GOT3 (cell line): ENCODE results near the gene FBXL7.

ENCODE experiments used
- DNase-seq: peaks from one replicate; lab custom pipeline; 2025; ENCODE audit warnings: mixed read lengths; lab: John Stamatoyannopoulos, UW

Gene FBXL7

GRCh38 chr5:15499528-15500324 lies at the start of gene FBXL7:
Gene FBXL7, plus strand, starts transcription at chr5:15500180.
- DNase-seq: peak; percentile 63

DNA sequence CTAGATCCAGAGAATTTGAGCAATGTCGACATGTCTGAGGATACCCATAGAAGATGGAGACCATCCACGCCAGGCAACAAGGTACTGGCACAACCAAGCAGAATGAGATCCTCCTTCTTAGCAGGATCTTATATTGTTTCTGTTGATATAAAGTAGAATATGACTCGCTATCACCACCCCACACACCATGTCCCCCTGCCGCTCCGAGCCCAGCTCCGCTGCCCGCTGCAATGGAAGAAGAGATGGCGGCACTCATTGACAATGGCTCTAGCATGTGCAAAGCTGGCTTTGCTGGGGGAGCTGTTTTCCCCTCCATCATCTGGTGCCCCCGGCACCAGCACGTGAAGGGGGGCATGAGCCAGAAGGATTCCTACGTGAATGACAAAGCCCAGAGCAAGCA lies 49.5 kb upstream of the FBXL7 start:
- no peak for DNase-seq

- DNase-seq: no peak
Measured at GRCh38 chr5:15450949-15451348, 49.0 kb upstream of the FBXL7 start.

GRCh38 chr5:15452030-15452429 lies 48.0 kb upstream of the FBXL7 start:
- DNase-seq: no peak

GRCh38 chr5:15452781-15453180 lies 47.2 kb upstream of the FBXL7 start:
- no peak for DNase-seq

- no peak for DNase-seq
Measured at GRCh38 chr5:15459200-15459599, 40.8 kb upstream of the FBXL7 start.

- no peak for DNase-seq
Measured at GRCh38 chr5:15463231-15463980, 36.6 kb upstream of the FBXL7 start.

- DNase-seq: no peak
Measured at GRCh38 chr5:15472116-15472515, 27.9 kb upstream of the FBXL7 start.

GRCh38 chr5:15474143-15474719 lies 25.7 kb upstream of the FBXL7 start:
- no peak for DNase-seq

DNA sequence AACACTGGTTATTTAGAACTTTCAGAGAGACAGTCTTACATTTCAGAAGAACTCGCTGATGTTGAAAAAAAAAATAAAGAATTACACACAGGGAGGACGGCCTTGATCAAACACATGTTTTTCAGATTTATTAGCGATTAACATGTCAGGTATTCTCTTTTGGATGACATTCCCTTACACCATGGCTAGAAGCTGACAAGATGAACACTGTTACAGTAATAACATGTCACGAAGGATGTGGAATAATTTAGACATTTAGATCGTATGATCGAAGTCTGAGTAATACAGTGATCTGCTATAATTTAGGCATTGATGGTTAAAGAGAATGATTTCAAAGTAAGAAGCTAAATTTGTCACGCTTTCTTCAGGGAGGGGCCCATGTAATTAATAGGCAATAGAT lies 24.6 kb upstream of the FBXL7 start:
- no peak for DNase-seq

DNA sequence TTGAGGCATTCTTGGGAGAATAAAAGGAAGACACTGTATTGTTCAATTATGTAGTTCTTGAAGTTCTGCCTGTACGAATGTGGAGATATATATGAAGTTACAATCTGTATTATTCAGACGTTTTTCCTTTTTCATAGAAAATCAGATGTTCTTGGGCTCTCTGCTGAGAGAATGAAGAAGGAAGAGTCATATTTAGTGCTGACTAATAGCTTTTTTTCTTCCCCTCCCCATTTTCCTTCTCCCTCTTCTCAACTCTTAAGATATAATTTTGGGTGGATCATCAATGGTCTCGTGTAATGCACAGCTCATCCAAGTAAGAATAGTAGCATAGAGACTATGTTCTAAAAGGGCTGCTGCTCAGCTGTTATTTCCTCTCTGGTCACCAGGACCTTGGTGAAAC lies 23.0 kb upstream of the FBXL7 start:
- DNase-seq: no peak

DNA sequence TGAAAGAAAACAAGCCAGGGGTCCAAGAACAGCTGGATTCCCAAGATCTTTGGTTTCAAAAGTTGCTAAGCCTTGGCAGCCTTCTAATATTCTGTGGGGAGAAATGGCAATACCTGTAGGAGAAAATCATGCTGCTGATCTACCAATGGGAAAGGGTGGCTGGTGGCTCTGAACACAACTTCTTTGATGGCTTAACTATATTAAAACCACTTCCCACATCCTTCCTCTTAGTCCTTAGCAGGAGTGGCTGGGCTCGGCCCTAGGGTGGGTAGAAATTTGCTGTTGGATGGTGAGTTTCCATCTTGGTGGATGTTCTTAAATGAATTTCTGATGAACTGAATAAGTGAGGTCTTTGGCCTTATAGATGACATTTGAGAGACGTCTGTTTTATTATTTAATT lies 19.5 kb upstream of the FBXL7 start:
- DNase-seq: no peak

- DNase-seq: no peak
Measured at GRCh38 chr5:15483351-15484097, 16.5 kb upstream of the FBXL7 start.

GRCh38 chr5:15487228-15487627 lies 12.8 kb upstream of the FBXL7 start:
- DNase-seq: no peak

- no peak for DNase-seq
Measured at GRCh38 chr5:15489571-15490235, 10.3 kb upstream of the FBXL7 start.

DNA sequence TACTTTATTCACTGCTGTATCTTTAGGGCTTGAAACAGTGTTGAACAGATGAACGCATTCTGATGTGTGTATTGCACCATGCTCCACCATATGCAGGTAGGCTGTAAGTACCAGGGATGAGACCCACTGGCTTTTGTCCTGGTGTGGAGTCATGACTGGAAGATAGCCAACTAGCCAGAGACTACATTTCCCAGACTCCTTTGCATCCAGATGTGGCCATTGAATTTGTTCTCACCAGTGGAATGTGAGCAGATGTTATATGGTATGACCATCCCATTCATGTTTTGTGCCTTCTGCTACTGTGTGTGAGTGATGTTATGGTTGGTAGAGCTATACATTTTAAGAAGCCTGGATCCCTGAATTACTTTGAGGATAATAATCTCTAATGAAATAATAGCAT lies 7.4 kb upstream of the FBXL7 start:
- no peak for DNase-seq

DNA sequence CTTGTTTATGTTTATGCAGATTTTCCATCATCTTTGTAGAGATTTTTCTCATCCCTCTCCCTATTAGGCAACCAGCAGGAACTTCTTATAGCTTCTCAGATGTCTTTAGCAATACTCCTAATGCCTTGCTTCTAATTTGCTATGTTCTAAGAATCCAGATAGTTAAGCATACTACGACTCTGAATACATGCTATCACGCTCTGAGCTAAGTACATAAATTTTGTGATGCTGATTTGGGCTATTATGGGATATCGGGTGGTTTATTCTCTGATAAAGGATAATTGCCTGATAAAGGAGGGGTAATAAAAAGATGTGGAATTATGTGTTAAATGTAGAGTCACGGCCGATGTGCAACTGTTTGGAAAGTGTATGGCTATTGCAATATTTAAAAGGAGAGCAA lies 6.5 kb upstream of the FBXL7 start:
- DNase-seq: no peak

DNA sequence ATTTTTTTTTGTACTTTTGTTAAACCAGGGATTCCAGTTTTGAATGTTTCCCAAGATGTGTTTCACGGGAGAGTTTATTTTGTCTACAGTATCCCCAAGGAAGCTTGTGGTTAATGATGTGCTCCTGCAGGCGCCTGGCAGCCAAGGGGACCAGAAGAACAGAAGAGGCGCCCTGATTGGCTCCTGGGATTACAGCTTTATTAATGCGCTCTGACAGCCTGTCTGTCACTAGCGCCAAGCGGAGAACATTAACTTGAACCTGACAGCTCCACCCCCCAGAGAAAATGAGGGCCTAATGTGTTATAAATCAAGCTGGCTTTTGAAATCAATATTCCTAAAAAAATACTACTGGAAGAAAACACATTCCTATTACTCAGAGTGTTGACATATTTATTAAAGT lies 5.0 kb upstream of the FBXL7 start:
- DNase-seq: no peak

DNA sequence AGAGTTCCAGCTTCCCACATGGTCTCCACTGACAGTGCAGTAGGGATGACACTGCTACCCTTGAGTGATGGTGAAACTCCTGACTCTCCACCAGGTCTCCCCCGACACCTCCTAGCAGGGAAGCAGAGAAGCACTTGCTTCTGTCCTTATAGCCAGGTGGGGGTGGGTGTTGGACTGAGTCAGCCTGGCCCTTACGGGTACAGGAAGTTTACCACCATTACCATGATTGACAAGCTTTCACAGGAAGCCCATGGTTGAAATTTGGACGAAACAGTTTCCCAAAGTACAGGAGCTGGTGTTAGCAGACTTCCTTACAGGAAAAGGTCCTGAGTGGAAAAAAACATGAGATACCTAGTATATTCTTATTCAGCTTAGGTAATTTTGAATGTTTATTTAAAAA lies 3.1 kb upstream of the FBXL7 start:
- no peak for DNase-seq

GRCh38 chr5:15500325-15501001 lies 483 bp downstream of the FBXL7 start:
- DNase-seq: peak; percentile 15

GRCh38 chr5:15501091-15501791 lies 1.3 kb downstream of the FBXL7 start:
- DNase-seq: no peak
